ENCODE data around the gene CCSER1.

DNA sequence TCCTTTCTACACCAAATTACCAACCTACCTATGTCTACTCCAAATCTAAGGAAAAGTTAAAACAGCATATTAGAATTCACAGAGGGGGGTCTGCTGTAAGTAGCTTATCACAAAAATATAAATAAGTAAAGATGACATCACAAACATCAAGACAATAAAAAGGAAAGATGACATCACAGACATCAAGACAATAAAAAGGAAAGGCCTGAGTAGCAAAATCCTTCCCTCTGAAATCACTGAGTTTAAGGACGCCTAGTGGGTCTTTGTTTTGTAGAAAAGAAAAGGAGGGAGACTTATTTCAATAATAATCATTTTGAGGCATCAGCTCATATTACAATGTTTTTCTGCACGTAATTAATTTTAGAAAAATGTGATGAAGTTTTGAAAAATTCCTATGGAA lies 1469.5 kb downstream of the CCSER1 start:
- TF ChIP-seq, protein P1, sequence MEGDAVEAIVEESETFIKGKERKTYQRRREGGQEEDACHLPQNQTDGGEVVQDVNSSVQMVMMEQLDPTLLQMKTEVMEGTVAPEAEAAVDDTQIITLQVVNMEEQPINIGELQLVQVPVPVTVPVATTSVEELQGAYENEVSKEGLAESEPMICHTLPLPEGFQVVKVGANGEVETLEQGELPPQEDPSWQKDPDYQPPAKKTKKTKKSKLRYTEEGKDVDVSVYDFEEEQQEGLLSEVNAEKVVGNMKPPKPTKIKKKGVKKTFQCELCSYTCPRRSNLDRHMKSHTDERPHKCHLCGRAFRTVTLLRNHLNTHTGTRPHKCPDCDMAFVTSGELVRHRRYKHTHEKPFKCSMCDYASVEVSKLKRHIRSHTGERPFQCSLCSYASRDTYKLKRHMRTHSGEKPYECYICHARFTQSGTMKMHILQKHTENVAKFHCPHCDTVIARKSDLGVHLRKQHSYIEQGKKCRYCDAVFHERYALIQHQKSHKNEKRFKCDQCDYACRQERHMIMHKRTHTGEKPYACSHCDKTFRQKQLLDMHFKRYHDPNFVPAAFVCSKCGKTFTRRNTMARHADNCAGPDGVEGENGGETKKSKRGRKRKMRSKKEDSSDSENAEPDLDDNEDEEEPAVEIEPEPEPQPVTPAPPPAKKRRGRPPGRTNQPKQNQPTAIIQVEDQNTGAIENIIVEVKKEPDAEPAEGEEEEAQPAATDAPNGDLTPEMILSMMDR (IDR thresholded peaks at IDR 0.05 in 8 of 11, conservative IDR thresholded peaks at IDR 0.05 in 3 of 11): no peak
- no peak for TF ChIP-seq POLR2A (IDR thresholded peaks at IDR 0.05)
